Cardiac fibroblast (primary cell): Measurements from ENCODE around the gene LIMCH1.

ENCODE experiments used
- DNase-seq, 2 donors: peaks; one replicate each; pipeline versions ENCODE4 v3.0.0 to v3.0.0-alpha.2; 2010; ENCODE audit warnings: low read depth in 2 of 2
- H3K4me3 ChIP-seq, 2 donors: replicated peaks in 1 of 2; 1 replicate in 1 of 2; 2 replicates in 1 of 2; pipeline ENCODE4 v1.5.1; 2011; ENCODE audit warnings: low read depth in 2 of 2, low read length in 2 of 2, mild to moderate bottlenecking in 2 of 2, moderate library complexity in 1 of 2
- CTCF ChIP-seq: IDR thresholded peaks from one replicate; pipeline ENCODE4 v1.5.1; 2011; ENCODE audit warnings: low read depth, mild to moderate bottlenecking, low read length, inconsistent platforms

Gene LIMCH1

GRCh38 chr4:41545238-41545637, 7.3 kb downstream of the LIMCH1 start:
- no peak overlapping the region for H3K4me3 ChIP-seq
- no peak for DNase-seq
- no peak for TF ChIP-seq CTCF

- no peak for TF ChIP-seq CTCF
- DNase-seq: no peak
- H3K4me3 ChIP-seq: no peak overlapping the region
These were observed 8.7 kb downstream of the LIMCH1 start for GRCh38 chr4:41546638-41547037.

- no peak for TF ChIP-seq CTCF
- no peak overlapping the region for H3K4me3 ChIP-seq
- no peak for DNase-seq
These were observed 10.4 kb downstream of the LIMCH1 start for GRCh38 chr4:41548305-41548880.

- TF ChIP-seq CTCF: no peak
- no peak overlapping the region for H3K4me3 ChIP-seq
- DNase-seq: no peak
These were observed 11.5 kb downstream of the LIMCH1 start for GRCh38 chr4:41549478-41549877.

GRCh38 chr4:41550308-41550707, 12.4 kb downstream of the LIMCH1 start:
- TF ChIP-seq CTCF: no peak
- DNase-seq: peak in 1 of 2 donors; percentile 63
- no peak overlapping the region for H3K4me3 ChIP-seq

DNA sequence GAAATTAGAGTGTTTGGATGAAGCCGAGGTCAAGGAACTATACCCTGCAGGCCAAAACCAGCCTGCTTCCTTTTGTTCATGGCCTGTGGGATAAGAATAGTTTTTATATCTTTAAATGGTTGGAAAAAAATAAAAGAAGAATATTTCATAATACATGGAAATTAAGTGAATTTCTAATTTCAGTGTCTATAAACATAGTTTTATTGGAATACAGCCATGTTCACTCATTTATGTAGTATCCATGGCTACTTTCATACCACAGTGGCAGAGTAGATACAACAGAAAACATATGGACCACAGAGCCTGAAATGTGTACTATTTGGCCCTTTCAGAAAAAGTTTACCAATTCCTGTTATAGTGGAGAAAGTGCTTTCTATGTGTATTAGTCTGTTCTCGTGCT, 13.6 kb downstream of the LIMCH1 start:
- TF ChIP-seq CTCF: no peak
- no peak overlapping the region for H3K4me3 ChIP-seq

GRCh38 chr4:41554905-41555304, 16.9 kb downstream of the LIMCH1 start:
- TF ChIP-seq CTCF: no peak
- no peak overlapping the region for H3K4me3 ChIP-seq
- DNase-seq: no peak

More for the DNA sequence above, 13.6 kb downstream of the LIMCH1 start:
- no peak for DNase-seq
